GM21825 (cell line): Measurements from ENCODE around the gene MYO1D.
"Not testable (repeated sequence)": the region's sequence is repeated elsewhere in the genome, so short reads cannot be mapped to it uniquely, and the experiment has no call there.

Source experiments
- ATAC-seq: cut with Tn5 transposase; IDR thresholded peaks from one replicate; pipeline ENCODE4 v1.9.1; 2021; ENCODE audit warnings: mild to moderate bottlenecking, moderate library complexity; ENCODE audit not compliant: unreplicated experiment

The MYO1D gene

DNA sequence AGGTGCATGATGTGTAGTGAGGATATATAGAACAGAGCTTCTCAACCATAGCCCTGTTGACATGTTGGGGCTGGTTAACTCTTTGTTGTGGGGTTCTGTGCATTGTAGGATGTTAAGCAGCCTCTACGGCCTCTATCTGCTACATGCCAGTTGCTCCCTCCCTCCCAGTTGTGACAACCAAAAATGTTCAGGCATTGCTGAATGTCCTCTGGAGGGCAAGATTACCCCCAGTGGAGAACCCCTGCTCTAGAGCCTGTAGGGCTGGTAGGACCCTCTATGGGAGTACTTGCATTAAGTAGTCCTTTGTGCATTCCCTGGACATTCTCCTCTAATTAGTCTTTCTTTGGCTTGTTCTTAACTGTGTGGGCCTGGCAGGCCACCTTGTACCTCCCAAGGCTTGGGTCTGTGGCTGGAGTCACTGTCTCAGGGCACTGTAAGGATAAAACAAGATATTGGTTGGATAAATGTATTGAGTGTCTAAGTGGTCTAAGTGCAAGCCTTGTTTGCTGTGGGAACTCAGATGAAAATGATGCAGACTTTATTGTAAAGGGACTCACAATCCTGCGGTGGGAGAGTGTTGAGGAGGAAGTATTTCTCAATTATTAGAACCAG, 19.8 kb upstream of the MYO1D start:
- no peak for ATAC-seq

DNA sequence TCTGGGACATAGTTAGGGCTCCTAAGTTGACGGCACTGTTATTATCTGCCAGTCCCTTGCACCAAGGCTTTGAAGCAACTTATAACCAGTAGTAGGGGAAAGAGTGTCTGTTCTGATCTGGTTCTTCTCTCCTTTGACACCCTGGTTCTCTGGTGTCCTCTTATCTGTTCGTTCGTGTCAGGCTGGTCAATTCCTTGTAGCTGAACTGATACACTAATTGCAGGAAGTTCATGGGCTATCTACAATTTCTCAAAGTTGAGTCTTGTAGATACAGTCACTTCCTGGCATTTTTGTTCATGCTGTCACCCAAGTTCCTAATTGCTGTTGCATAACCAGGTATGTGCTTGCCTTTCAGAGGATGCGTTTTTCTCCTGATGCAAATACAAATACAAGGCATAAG, 17.3 kb upstream of the MYO1D start:
- ATAC-seq, result no peak

DNA sequence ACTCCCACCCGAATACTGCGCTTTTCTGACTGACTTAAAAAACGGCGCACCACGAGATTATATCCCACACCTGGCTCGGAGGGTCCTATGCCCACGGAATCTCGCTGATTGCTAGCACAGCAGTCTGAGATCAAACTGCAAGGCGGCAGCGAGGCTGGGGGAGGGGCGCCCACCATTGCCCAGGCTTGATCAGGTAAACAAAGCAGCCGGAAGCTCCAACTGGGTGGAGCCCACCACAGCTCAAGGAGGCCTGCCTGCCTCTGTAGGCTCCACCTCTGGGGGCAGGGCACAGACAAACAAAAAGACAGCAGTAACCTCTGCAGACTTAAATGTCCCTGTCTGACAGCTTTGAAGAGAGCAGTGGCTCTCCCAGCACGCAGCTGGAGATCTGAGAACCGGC, 10.5 kb upstream of the MYO1D start:
- not testable (repeated sequence) for ATAC-seq

DNA sequence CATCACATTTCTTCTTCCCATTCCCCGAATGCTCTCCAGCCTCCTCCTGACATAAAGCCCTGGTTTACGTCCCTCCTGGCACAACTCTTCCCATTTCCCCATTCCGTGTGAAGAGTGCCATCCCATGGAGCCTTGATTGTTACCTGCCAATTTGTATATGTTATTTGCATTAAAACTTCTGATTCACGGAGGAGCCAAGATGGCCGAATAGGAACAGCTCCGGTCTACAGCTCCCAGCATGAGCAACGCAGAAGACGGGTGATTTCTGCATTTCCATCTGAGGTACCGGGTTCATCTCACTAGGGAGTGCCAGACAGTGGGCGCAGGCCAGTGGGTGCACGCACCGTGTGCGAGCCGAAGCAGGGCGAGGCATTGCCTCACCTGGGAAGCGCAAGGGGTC, 10.0 kb upstream of the MYO1D start:
- not testable (repeated sequence) for ATAC-seq

DNA sequence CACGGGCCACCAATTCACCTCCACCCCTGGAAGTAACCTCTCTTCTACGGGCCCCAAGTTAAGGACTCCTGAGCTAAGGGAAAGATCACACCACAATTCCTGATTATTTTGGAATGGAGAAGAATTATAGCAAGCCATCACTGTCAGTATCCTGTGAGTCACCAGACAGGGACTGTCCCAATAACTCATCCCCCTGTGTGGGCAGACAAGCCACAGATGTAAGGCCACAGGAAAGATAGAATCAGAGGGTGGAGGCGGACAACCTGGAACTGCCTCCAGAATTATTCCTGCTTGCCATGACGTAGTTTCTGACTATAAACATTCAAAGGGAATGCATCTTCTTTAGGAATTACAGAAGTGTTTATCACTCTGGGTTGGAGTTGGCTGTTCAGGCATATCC, 5.8 kb upstream of the MYO1D start:
- ATAC-seq, result no peak

DNA sequence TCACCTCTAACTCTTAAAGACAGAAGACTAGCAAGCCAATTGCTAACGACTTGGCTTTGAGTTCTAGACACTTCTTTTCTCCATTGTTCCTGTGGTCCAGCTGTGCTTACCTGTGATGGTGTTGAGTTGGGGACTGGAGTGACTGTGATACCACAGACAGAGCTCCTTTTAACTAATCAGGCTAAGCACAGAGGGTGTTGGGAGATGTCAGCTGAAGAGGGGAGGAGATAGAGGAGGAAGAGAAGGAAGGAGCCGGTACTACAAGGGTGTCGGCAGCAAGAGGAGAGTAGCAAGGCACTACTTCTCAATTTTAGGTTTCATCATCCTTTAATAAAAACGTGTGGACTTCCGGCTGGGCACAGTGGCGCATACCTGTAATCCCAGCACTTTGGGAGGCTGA, 5.1 kb upstream of the MYO1D start:
- no peak for ATAC-seq

DNA sequence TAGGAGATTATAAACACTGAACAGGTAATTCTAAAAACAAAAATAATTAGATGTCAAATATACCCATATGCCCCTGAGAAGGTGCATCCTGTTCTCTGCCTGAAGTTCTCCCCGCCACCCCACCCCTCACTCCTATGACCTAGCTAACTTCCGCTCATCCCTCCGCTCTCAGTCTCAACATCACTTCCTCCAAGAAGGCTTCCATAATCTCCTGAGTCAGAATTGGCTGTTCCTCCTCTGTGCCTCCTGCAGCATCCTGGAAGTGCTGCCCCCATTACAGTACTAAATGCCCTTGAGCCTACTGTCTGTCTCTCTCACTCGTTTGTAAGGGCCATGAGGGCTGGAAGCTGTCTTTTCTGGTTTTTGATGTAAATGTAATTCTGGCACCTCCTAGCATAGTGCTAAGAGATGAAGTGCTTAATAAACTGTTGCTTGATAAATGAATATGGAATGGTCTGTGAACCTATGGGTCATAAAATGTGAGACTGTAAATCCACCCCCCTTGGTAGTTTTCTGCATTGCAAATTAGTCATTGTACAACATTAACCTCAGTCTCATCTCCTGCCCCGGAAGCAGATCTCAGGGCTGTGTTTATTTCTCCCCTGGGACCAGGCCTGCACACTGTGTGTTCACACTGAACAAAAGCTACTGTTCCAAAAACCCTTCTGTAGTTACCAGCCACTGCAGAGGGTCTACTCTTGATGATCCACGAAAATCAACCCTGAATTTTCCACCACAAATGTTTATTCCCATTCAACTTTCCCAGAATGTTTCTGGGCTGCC, 3.9 kb upstream of the MYO1D start:
- ATAC-seq, result no peak

DNA sequence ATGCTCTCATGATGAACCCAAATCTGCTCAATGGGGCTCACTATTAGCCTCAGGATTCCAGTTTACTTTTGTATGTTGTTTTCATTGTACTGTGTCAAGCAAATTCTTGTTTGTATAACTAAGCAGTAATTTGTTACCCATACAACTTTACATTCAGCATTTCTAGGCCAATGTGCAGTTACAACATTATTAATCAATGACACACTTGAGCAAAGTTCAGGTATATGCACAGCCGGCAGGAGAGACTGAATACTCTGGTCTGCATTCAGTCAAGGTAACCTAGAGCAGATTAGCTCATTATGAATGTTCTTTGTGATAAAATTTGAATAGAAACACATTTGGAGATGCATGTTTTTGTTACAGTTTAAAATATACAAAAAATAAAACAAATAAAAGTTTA, 2.2 kb upstream of the MYO1D start:
- ATAC-seq, result no peak

DNA sequence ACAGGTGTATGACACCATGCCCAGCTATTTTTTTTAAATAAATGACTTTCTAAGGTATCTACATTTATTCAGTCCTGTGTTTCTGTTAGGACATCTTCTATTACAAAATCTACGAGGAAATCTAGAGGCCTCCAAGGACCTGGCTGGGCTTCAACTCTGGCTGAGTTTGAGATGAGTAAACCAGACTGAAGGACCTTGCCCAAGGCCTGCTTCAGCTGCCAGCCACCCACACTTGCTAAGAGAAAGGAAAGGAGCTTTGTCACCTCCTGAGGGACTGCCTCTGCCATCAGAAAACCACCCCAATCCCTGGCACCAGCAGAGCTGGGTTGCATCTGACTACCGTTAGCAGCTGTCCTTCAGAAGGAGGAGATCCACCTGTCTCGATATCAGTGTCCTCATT, 1.3 kb upstream of the MYO1D start:
- ATAC-seq, result no peak

GRCh38 chr17:32877164-32877764, 340 bp upstream of the MYO1D start:
- peak; percentile 85 for ATAC-seq

DNA sequence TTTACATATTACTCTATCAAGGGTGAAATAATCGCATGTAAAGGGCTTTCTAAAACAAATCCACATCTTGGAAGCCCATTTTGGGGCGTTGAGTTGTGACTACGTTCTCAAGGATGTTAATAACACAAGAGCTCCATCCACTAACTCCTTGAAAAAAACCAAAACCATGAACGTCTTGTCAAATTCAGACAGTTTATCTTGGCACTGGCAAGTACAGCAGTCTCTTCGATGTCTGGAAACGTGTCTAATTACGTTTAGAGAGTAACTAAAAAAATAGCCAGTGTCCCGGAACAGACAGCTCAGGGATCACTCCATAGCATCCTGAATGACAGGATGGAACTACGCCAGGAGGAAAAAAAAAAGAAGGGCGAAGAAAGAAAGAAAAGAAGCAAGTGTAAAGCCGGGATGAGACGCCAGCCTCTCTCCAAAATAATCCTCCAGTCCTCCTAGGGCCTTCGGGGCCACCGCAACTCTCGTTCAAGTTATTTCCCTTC, 954 bp downstream of the MYO1D start:
- ATAC-seq, result no peak

DNA sequence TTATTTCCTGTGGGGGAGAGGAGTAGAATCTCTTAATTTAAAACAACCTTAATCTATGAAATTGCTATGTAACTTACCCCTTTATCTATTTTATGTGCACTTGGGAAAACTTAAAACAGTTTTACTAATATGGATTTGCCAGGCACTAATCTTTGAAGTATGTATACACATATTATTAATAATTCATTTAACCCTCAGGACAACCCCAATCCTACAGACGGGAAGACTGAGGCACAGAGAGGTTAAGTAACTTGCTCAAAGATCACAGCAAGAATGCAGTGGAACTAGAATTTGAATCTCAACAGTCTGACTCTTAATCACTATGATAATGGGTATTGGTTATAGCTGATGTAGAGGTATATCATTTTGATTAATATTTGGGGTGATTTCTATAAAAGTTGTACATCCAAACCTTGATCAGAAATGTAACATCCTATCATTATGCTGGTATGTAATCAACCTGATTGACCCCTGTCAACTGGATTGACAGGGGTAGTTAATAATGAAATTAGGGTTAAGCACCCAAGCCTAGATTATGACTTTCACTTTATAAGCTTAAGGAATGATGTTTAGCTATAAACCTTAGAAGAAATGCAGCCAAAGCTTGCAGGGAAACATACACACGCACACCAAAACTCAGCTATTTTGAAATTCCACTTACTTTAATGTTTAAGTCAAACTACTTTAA, 1.6 kb downstream of the MYO1D start:
- no peak for ATAC-seq

- no peak for ATAC-seq
Measured at GRCh38 chr17:32873114-32873513, 3.8 kb downstream of the MYO1D start.

- no peak for ATAC-seq
Measured at GRCh38 chr17:32871746-32872145, 5.2 kb downstream of the MYO1D start.

GRCh38 chr17:32870969-32871368, 6.0 kb downstream of the MYO1D start:
- no peak for ATAC-seq

DNA sequence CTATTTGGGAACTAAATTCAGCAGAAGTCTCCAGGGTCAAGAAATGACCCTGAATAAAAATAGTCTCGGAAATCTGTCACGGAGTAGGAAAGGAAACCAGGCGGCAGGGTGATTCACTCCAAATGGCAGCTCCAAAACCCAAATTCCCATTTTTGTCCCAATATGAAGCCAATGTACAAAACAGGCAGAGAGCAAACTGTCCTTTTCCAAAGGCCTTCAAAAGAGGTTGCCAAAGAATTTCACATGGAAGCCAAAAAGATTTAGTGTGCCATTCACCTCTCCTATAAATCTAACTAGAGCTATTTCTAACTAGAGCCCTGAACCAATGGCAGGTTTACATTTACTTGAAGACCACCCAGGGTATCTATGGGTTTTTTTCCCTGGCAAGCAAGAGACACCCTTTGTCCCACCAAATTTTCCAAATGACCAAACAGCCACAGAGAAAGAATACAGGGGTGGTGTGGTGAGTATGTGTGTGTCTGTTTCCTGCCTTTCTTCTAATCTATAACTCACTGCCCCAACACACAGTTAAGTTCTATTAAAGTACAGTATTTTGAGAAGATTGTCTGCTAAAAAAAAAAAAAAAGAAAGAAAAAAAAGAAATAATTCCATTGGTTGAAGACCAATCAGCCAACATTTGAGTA, 6.8 kb downstream of the MYO1D start:
- no peak for ATAC-seq

DNA sequence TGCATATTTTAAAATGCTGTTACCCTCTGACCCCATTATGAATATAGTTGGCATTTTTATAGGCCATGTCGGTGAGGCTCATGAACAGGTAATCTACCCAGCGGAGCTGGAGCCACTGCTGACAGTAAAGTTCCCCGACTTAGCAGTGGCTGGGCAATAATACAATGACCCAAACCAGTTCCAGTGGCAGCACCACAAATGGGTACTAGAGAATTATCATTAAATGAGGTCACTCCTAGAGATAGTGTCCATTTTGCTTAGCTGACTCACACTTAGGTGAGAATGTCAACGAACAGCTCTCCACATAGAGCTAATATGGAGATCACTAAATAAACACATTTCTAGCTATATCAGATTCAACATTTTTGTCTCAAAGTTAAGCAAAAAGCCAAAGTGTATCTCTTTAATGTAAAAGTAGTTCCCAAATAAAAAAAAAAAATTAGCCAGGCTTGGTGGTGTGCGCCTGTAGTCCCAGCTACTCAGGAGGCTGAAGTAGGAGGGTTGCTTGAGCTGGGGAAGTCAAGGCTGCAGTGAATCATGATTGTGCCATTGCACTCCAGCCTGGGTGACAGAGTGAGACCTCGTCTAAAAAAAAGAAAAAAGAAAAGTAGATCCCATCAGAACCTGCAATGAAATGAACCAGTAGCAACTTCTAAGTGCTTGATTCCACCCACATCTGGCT, 7.4 kb downstream of the MYO1D start:
- no peak for ATAC-seq

DNA sequence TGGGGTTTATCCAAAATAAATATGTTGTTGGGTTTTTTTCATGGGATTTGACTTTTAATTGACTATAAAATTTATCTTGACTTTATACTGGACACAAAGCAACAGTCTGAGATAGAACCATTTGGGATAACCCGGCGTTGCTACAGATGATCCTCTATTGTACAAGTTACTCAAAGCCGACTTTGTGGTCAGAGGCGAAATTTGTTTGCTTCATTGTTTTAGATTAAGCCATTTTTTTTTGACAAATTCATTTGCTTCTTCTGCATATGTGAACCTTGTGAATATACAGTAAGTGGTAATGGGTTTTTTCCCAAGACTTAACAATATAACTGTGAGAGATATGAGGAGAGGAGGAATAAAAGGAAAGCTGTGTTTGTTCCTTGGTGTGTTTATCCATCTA, 11.8 kb downstream of the MYO1D start:
- ATAC-seq, result no peak

DNA sequence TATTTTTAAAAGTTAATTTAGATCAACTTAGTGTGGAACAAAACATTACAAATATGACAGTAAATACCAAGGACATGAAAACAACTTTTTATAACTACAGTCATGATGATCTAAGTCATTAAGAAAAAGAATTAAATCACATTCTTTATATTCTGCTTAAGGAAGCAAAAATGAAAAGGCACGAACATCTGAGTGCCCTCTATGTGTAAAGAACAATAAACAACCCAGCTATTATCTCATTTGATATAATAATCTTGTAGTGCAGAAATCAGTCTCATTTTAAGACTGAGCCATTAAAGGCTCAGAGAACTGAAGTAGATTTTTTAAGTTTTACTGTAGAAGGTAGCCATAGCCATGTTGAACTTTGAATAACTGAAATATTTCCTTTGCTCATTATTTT, 13.4 kb downstream of the MYO1D start:
- ATAC-seq, result no peak

DNA sequence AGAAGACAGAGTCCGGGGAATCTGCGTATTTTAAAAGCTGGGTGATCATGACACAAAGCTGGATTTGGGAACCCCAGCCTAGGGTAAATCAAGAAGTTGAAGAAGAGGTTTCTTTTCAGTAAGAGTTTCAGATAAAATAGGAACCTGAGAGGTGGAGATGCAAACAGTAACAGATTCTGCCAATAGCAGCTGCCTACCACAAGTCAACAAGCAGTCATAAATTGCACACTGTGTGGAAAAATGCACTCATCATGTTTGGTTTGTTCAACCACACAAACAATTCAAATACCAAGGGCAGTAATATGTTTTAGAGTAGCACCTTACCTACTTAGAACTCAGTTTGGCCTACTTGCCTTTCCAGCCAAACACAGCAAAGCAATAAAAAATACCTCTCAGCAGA, 14.0 kb downstream of the MYO1D start:
- ATAC-seq, result no peak

DNA sequence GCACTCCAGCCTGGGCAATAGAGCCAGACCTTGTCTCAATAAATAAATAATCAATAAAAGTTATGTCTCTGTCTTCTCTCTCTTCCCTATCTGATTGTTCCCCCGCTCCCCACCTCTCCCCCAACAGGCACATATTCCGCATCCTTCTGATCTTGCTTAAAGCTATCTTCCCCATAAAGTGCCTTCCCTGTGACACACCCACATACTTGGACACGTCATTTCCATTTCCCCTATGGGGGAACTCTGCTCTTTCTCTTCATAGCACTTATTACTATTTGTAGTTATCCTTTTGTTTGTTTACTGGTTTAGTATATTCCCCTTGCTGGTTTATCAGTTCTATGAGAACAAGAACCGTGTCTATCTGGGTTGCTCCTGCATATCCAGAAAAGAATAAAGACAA, 14.9 kb downstream of the MYO1D start:
- ATAC-seq, result no peak
